Heart left ventricle (tissue), 13 donors: ENCODE measurements around the gene ACP6.

Experiments used
- CTCF ChIP-seq, 12 donors: fragments of 200-600 bp; sonication (generic) in 4 of 12; IDR thresholded peaks; one replicate each; pipeline versions ENCODE4 v1.5.0 to v1.8.0; 2018 to 2022; ENCODE audit warnings: antibody characterized with exemption in 12 of 12, mild to moderate bottlenecking in 5 of 12
- POLR2A ChIP-seq, 2 donors: fragments of 450-650 bp; IDR thresholded peaks; one replicate each; pipeline ENCODE4 v1.6.1; 2017; ENCODE audit warnings: antibody characterized with exemption in 2 of 2, mild to moderate bottlenecking in 2 of 2, moderate library complexity in 2 of 2
- donor health status: ischemic (EF 13 %, LVEDD 7.1; RV severe dilation, severe dysfunction).
- donor health status: DM: no; HTN: yes; CAD: no.
- donor health status: DM: no; HTN: no; CAD: no.
- donor health status: ischemic (EF 25% LVEDD 6.9; RV normal size, moderate dysfunction).
- donor health status: ischemic (EF 25% LVEDD 5.7; RV mildly dilated, moderate dysfunction).
- donor health status: ischemic (EF 35%, LVEDD 5.7; RV mildly dilated, moderate dysfunction).
- donor health status: nonischemic (EF 11% LVEDD 7.7; RV severe dilation, severe dysfunction).
- donor health status: DM: yes; HTN: yes; CAD: no.
- donor health status: PGD.
- donor health status: ischemic (EF 29% LVEDD 5.4; RV normal size, mild dysfunction).
- donor health status: nonischemic (EF 23%, LVEDD 6.1; RV moderate dilation, normal function).

DNA sequence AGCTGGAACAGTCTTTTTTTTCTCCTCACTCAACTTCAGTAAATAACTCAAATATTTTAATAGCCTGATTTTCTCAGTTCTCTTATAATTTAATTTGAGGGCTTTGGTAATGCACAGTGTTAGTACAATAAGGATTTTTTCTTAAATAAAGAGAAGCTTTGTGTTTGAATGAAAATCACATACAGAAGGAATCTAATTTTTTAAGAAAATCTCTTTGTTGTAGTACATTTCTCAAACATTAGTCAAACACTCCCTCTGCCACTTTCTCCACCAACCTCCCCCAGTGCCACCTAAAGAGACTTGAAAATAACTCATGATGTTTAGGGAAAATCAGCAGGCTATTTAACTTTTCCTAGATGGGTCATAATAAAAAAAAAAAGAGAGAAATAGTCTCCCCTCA is 42.3 kb upstream of the ACP6 start:
- no peak for TF ChIP-seq CTCF (IDR thresholded peaks at IDR 0.05)
- TF ChIP-seq POLR2A (IDR thresholded peaks at IDR 0.05): no peak
